GM18909 (cell line): ENCODE data around the gene THOC6.
"Not testable (repeated sequence)": the region's sequence is repeated elsewhere in the genome, so short reads cannot be mapped to it uniquely, and the experiment has no call there.

Experiments used
- ATAC-seq: cut with Tn5 transposase; IDR thresholded peaks from one replicate; pipeline ENCODE4 v1.9.1; 2021; ENCODE audit warnings: mild to moderate bottlenecking; ENCODE audit not compliant: unreplicated experiment, poor library complexity

THOC6 gene

DNA sequence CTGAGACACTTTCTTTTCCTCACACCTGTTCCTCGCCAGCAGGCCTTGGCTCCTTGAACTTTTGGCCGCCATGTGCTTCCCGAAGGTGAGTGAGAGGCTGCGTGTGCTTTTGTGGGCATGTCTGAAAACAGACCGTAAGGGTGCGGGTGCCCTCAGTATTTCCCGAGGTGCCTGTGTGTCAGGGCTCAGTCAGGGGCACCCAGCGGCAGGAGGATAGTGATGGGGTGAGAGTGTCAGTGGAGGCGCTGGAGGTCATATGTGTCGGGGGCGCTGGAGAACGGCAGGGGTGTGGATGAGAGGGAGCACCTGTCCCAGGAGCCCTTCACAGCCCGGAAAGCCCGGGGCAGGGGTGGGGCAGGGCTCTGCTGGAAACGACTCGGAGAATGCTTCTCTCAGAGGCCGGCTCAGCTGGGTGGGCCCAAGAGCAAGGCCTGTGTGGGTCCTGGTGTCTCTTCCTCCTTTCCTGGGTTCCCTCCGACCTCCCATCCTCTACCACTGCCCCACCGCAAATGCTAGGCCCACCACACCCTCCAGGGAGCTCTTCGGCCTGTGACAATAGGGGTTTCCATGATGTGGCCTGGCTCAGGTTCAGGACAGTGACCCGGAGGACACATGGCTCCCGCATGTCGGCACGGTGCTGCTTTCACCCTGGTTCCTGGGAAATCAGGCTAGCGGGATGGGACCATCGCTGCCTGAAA, 42.1 kb downstream of the THOC6 start:
- no peak for ATAC-seq

DNA sequence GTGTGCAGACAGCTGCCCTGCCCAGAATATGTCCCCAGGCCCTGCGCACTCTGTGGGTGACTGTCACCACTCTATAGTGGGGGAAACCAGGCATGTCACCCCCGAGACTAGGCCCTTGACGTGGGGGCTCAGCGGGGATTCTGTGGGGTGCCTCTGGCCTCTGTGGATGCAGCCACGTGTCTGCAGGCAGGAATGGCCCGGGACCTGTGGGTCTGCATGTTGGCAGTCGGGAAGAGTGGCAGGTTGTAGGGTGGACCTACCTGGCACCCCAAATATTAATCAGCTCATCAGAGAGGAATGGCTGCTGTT, 42.6 kb downstream of the THOC6 start:
- no peak for ATAC-seq

DNA sequence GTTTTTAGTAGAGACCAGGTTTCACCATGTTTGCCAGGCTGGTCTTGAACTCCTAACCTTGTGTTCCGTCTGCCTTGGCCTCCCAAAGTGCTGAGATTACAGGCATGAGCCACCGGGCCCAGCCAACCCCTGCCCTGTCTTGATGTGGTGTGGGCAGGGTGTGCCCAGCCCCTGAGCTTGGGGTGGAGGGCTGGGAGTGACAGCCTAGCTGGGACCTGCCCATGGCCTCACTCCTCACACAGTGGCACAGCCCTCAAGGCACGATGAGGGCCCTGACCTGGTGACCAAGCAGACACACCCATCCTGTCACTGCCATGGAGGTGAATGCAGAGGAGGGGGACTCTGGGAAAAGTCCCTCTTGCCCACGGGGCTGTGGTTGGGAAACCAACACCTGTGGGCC, 44.7 kb downstream of the THOC6 start:
- ATAC-seq, result no peak

DNA sequence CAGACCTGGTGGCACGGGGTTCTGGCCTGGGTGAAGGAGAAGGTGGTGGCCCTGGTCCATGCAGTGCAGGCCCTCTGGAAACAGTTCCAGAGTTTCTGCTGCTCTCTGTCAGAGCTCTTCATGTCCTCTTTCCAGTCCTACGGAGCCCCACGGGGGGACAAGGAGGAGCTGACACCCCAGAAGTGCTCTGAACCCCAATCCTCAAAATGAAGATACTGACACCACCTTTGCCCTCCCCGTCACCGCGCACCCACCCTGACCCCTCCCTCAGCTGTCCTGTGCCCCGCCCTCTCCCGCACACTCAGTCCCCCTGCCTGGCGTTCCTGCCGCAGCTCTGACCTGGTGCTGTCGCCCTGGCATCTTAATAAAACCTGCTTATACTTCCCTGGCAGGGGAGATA, 45.3 kb downstream of the THOC6 start:
- not testable (repeated sequence) for ATAC-seq

DNA sequence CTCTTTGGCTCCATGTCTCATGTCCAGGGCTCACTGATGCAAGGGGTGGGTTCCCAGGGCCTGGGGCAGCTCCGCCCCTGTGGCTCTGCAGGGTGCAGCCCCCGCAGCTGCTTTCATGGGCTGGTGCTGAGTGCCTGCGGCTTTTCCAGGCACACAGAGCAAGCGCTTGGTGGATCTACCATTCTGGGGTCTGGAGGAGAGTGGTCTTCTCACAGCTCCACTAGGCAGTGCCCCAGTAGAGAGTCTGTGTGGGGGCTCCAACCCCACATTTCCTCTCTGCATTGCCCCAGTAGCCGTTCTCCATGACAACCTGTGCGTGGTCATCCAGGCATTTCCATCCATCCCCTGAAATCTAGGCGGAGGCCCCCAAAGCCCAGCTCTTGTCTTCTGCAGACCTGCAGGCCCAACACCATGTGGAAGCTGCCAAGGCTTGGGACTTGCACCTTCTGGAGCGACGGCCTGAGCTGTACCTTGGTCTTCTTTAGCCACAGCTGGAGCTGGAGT, 46.8 kb downstream of the THOC6 start:
- ATAC-seq, result no peak

DNA sequence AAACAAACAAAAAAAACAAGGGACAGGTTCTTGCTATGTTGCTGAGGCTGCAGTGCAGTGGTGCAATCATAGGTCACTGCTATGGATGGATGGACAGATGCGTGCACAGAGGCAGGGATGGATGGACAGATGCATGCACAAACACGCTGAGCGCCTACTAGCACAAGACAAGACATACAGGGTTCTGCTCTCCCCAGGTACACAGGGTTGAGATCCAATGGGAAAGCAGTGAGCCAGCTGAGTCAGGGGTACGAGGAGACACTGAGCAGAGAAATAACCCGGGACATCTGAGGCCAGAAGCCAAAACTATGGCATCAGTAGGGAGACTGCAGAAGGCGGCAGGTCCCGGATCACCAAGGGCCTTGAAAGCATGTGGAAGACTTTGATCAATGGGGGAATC, 47.8 kb downstream of the THOC6 start:
- no peak for ATAC-seq

DNA sequence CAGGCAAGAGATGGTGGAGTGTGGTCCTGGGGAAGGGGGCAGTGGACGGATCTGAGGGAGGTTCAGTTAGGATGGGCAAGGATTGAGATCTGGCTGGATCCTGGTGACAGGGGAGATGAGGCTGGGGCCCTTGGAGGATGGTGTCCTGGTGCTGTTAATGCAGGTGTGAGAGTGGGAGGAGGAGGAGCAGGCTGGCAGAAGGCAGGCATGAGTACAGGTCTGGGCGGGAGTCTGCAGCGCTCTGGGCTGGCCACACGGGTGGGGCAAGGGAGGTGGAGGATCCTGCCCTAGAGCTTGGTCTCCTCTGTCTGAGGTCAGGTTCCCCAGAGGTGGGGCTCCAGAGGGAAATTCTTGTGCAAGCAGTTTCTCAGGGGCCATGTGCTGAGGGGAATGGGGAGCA, 48.3 kb downstream of the THOC6 start:
- not testable (repeated sequence) for ATAC-seq

DNA sequence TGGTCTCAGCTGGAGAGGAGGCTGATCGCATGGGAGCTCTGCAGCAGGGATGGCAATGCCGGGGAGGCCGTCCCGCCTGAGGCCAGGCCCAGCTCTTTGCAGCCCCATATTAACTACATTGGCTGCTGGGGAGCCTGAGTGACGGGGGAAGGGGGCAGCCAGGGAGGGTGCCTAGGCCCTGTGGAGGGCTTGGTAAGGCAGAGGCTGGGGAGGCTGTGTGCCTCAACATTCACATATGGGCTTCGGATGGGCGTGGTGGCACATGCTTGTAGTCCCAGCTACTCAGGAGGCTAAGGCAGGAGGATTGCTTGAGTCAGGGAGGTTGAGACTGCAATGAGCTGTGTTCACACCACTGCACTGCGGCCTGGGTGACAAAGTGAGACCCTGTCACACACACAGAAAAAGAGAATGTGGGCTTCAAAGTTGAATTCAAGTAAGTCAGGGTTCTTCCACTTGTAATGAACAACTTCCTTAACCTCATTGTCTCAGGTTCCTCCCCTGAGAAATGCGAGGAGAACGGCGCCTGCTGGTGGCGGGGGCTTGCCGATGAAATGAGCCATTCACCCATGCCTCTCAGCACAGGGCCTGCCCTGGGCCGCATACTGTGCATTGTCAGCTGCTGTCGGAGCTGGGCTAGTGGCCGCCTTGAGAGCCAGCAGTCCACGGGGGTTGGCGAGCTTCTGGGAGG, 48.9 kb downstream of the THOC6 start:
- ATAC-seq, result not testable (repeated sequence)

DNA sequence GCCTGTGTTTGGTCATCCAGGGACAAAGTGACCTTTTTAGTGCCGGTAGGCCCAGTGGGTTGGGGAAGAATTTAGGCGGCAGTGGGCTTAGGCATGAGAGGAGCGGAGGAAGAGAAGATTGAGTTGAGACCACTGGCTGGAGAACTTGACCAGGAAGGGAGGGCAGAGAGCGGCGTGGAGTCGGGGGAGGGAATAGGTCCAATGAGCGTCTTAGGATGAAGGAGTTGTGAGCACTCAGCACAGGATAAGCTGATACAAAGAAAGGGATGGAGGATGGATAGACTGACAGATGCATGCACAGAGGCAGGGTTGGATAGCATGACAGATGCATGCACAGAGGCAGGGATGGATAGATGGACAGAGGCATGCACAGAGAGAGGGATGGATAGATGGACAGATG, 49.6 kb downstream of the THOC6 start:
- ATAC-seq, result no peak

DNA sequence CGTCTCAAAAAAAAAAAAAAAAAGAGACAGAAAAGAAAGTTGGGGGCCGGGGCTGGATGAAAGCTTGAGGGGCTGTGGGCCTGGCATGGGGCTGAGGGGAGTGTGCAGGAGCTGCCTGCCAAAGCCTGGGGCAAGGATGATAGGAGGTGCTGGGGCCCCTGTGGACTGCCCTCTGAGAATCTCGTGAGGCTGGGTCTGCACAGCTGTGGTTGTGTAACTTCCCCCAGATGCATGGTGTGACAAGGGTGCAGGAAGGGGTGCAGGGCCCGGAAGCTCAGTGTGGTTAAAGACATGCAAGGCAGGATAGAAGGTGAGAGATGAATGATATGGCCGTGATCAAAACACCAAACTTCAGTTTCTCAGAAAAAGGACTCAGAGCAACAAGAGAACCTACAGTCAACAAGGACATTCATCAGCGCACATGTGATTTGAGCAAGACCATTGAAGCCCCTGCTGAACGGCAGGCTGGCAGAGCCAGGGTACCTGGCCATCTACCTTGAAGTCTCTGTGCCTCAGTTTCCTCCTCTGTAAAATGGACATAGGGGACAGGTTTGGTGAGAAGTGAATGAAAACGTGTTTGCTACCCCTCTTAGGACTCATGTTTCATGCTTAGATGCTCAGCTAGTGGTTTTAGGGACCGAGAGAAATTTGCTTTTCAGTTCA, 51.2 kb downstream of the THOC6 start:
- peak; percentile 84 for ATAC-seq

DNA sequence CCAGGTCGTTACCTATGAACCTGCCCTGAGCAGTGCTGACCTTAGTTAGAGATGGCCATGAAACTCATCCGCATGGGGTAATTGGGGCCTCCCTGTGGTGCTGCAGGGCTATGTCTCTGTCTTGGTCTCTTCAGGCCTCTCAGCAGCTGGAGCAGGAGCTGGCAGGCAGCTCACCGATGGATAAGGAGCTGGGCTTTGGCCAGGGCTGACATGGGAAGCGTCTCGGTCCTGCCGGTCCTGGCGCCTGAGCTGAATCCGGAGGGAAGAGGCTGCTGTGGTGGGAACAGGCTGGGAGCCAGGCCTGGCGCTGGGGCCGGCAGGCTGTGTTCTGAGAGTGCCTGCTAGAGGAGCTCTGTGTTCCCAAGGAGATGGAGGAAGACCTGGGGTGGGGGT, 51.7 kb downstream of the THOC6 start:
- no peak for ATAC-seq

DNA sequence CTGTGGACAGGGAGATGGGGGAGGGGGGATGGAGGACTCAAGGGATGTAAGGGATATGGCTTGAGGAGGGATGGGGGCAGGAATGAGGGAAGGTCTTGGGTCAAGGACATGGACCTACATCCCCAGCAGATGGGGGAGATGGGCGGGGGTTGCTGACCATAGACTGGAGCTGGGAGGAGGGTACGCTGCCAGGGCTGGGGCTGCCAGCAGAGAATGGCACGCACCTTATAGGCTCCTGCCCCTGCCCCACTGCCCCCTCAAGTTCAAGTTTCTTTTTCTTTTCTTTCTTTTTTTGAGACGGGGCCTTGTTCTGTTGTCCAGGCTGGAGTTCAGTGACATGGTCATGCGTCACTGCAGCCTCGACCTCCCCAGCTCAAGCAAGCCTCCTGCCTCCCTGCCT, 52.1 kb downstream of the THOC6 start:
- ATAC-seq, result not testable (repeated sequence)

DNA sequence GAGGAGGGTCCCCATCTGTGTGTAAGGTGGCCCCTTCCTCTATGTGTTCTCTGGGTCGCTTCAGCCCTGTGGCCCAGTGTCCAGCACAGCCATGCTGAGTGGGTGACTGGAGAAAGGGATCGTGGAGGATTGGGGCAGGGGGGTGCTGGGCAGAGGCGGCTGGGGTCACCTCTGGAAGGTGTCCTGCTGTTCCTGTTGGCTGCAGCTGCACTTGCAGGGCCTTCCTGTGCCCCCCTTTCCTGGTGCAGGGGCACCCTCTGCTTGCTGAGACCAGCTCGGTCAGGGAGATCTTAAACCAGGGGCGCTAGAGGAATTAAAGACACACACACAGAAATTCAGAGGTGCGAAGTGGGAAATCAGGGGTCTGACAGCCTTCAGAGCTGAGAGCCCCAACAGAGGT, 52.7 kb downstream of the THOC6 start:
- no peak for ATAC-seq
